ENCODE data around the gene AGBL2. TPM values are rescaled to one million over a fixed set of nuclear protein-coding genes. Genes with fewer than 3 reads are reported as not detected.

The AGBL2 gene
- total and polyA plus RNA-seq, 2 donors (not counting 1 experiment from before 2014, with no cell fraction given) = 1.2 to 2.1 TPM

DNA sequence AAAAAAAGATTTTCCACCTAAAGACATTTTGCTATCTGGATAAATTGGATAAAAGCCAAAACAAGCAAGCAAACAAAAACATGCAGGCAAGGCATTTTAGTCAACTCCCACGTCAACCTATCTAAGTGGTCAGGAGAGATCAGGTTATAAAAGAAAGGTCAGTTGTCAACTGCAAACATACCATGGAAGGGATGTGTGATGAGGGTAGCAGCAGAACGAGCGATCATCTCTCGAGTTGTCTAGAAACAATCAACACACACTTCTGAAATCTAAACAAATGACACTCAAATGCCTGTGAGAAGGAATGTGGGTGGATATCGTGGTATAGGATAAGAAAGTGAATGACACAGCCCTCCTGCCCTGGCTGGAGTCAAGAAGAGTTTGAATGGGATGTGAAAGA lies 83.7 kb downstream of the AGBL2 start:
- Histone ChIP-seq H3K9me3 (ENCODE audit: control insufficient read depth, insufficient read depth, low read depth, low read length) (no peaks in the 10 kb centered on the region), H3K4me1 (ENCODE audit: control insufficient read depth, extremely low read depth, insufficient read depth, low read length) (no peaks in the 10 kb centered on the region), H4K20me1 (ENCODE audit: control insufficient read depth, extremely low read depth, insufficient read depth, low read length) (no peaks in the 10 kb centered on the region), H3K4me3 (replicated peaks in 1 of 4; ENCODE audit: control extremely low read depth in 1 of 4, insufficient read depth in 1 of 4, low read depth in 3 of 4, low read length in 4 of 4) (no peak overlapping the region), H3K9ac (ENCODE audit: insufficient read depth, low read length) (no peak overlapping the region), H2AFZ (ENCODE audit: low read length) (no peak overlapping the region), H3K79me2 (ENCODE audit: control insufficient read depth, insufficient read depth, low read length) (no peaks in the 10 kb centered on the region), H3K36me3 (ENCODE audit: control insufficient read depth, insufficient read depth, low read length) (peaks cover 10% of the 10 kb centered on the region), H3K27me3 (ENCODE audit: control insufficient read depth, insufficient read depth, low read length) (no peaks in the 10 kb centered on the region), H3K4me2 (ENCODE audit: extremely low read depth, insufficient read depth, low read length) (no peak overlapping the region), H3K27ac (ENCODE audit: insufficient read depth, low read length) (no peak overlapping the region)
- no peak for DNase-seq (ENCODE audit: low read depth in 2 of 2)
- TF ChIP-seq, protein P1, sequence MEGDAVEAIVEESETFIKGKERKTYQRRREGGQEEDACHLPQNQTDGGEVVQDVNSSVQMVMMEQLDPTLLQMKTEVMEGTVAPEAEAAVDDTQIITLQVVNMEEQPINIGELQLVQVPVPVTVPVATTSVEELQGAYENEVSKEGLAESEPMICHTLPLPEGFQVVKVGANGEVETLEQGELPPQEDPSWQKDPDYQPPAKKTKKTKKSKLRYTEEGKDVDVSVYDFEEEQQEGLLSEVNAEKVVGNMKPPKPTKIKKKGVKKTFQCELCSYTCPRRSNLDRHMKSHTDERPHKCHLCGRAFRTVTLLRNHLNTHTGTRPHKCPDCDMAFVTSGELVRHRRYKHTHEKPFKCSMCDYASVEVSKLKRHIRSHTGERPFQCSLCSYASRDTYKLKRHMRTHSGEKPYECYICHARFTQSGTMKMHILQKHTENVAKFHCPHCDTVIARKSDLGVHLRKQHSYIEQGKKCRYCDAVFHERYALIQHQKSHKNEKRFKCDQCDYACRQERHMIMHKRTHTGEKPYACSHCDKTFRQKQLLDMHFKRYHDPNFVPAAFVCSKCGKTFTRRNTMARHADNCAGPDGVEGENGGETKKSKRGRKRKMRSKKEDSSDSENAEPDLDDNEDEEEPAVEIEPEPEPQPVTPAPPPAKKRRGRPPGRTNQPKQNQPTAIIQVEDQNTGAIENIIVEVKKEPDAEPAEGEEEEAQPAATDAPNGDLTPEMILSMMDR (conservative IDR thresholded peaks at IDR 0.05 in 1 of 2, IDR thresholded peaks at IDR 0.05 in 1 of 2; ENCODE audit: low read depth in 1 of 2, low read length in 2 of 2) = no peak
- no peak for TF ChIP-seq EZH2 (IDR thresholded peaks at IDR 0.05; ENCODE audit: low read length, missing control alignments)

DNA sequence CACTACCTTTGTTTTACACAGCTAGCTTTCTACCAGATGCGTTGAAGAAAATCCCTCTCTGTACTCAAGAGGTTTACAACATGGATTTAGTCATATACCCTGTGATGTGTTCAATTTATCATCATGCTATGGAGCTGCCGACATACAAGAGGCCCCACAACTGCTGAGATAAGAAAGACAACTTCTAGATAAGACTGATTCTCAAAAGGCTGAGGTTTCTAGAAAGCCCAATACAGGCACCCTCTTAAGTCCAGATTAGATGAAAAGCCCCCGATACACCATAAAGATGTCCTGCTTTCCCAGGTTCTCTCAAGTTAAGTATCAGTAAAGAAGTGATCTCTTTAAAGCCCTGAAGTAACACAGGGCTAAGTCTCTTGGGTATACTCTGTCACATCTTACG lies 87.1 kb downstream of the AGBL2 start:
- DNase-seq (ENCODE audit: low read depth in 2 of 2) = no peak
- H3K9me3 ChIP-seq (ENCODE audit: control insufficient read depth, insufficient read depth, low read depth, low read length) = no peaks in the 10 kb centered on the region
- H3K27ac ChIP-seq (ENCODE audit: insufficient read depth, low read length) = no peak overlapping the region
- no peaks in the 10 kb centered on the region for H3K4me1 ChIP-seq (ENCODE audit: control insufficient read depth, extremely low read depth, insufficient read depth, low read length)
- H3K27me3 ChIP-seq (ENCODE audit: control insufficient read depth, insufficient read depth, low read length) = no peaks in the 10 kb centered on the region
- H4K20me1 ChIP-seq (ENCODE audit: control insufficient read depth, extremely low read depth, insufficient read depth, low read length) = no peaks in the 10 kb centered on the region
- H2AFZ ChIP-seq (ENCODE audit: low read length) = no peak overlapping the region
- no peak for TF ChIP-seq EZH2 (IDR thresholded peaks at IDR 0.05; ENCODE audit: low read length, missing control alignments)
- TF ChIP-seq, protein P1 (conservative IDR thresholded peaks at IDR 0.05 in 1 of 2, IDR thresholded peaks at IDR 0.05 in 1 of 2; ENCODE audit: low read depth in 1 of 2, low read length in 2 of 2) = no peak
- H3K36me3 ChIP-seq (ENCODE audit: control insufficient read depth, insufficient read depth, low read length) = peaks cover 11% of the 10 kb centered on the region
- H3K79me2 ChIP-seq (ENCODE audit: control insufficient read depth, insufficient read depth, low read length) = no peaks in the 10 kb centered on the region
- no peak overlapping the region for H3K4me2 ChIP-seq (ENCODE audit: extremely low read depth, insufficient read depth, low read length)
- H3K9ac ChIP-seq (ENCODE audit: insufficient read depth, low read length) = no peak overlapping the region
- no peak overlapping the region for H3K4me3 ChIP-seq (replicated peaks in 1 of 4; ENCODE audit: control extremely low read depth in 1 of 4, insufficient read depth in 1 of 4, low read depth in 3 of 4, low read length in 4 of 4)

DNA sequence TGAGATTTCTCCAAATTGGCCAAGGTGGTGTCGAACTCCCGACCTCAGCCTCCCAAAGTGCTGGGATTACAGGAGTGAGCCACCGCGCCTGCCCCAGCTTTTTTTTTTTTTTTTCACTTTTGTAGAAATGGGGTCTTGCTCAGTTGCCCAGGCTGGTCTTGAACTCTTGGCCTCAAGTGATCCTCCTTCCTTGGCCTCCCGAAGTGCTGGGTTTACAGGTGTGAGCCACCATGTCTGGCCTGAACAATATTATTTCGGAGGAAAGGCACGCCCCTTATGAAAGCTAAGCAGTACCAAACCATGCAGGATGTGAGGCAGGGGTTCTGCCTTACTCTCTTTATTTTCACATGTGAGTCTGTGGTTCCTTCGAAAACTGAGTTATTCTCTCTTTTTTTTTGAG lies 88.9 kb downstream of the AGBL2 start:
- H3K27ac ChIP-seq (ENCODE audit: insufficient read depth, low read length) = no peak overlapping the region
- peaks cover 11% of the 10 kb centered on the region for H3K36me3 ChIP-seq (ENCODE audit: control insufficient read depth, insufficient read depth, low read length)
- no peak overlapping the region for H3K4me2 ChIP-seq (ENCODE audit: extremely low read depth, insufficient read depth, low read length)
- H3K4me3 ChIP-seq (replicated peaks in 1 of 4; ENCODE audit: control extremely low read depth in 1 of 4, insufficient read depth in 1 of 4, low read depth in 3 of 4, low read length in 4 of 4) = no peak overlapping the region
- H3K4me1 ChIP-seq (ENCODE audit: control insufficient read depth, extremely low read depth, insufficient read depth, low read length) = no peaks in the 10 kb centered on the region
- H3K79me2 ChIP-seq (ENCODE audit: control insufficient read depth, insufficient read depth, low read length) = no peaks in the 10 kb centered on the region
- no peak overlapping the region for H2AFZ ChIP-seq (ENCODE audit: low read length)
- no peak overlapping the region for H3K9ac ChIP-seq (ENCODE audit: insufficient read depth, low read length)
- DNase-seq (ENCODE audit: low read depth in 2 of 2) = no peak
- H3K9me3 ChIP-seq (ENCODE audit: control insufficient read depth, insufficient read depth, low read depth, low read length) = no peaks in the 10 kb centered on the region
- H4K20me1 ChIP-seq (ENCODE audit: control insufficient read depth, extremely low read depth, insufficient read depth, low read length) = no peaks in the 10 kb centered on the region
- H3K27me3 ChIP-seq (ENCODE audit: control insufficient read depth, insufficient read depth, low read length) = no peaks in the 10 kb centered on the region
- TF ChIP-seq, protein P1 (conservative IDR thresholded peaks at IDR 0.05 in 1 of 2, IDR thresholded peaks at IDR 0.05 in 1 of 2; ENCODE audit: low read depth in 1 of 2, low read length in 2 of 2) = no peak
- TF ChIP-seq EZH2 (IDR thresholded peaks at IDR 0.05; ENCODE audit: low read length, missing control alignments) = no peak
